Lower leg skin (tissue), 4 donors: ENCODE measurements around the gene HBB. TPM values are rescaled to one million over a fixed set of nuclear protein-coding genes. Genes with fewer than 3 reads are reported as not detected.

Experiments used
- DNase-seq, 2 donors: peaks; one replicate each; pipeline ENCODE4 v3.0.0-alpha.2; 2019; ENCODE audit warnings: low spot score in 2 of 2
- H3K4me3 ChIP-seq: fragments of 200-600 bp; sonication (generic); 2 replicates; pipeline ENCODE4 v1.5.1; 2017; ENCODE audit warnings: mild to moderate bottlenecking, low read depth; ENCODE audit not compliant: poor library complexity, severe bottlenecking
- CTCF ChIP-seq, 3 donors: fragments of 450-650 bp; IDR thresholded peaks; one replicate each; pipeline ENCODE4 v1.5.1; 2016; ENCODE audit warnings: antibody characterized with exemption in 3 of 3, mild to moderate bottlenecking in 3 of 3, moderate library complexity in 2 of 3
- POLR2A ChIP-seq, 2 donors: fragments of 450-650 bp; IDR thresholded peaks; one replicate each; pipeline ENCODE4 v1.6.1; 2016 to 2017; ENCODE audit warnings: antibody characterized with exemption in 2 of 2, mild to moderate bottlenecking in 1 of 2, moderate library complexity in 1 of 2
- WGBS, 2 donors: methylation state at CpG; one replicate each; pipeline ENCODE4 v1.1.5; 2018; 5-methylcytosine and 5-hydroxymethylcytosine counted together
- intact Hi-C: fragments of 100-400 bp; cut with DNase I; formaldehyde crosslinking; loops from one replicate; pipeline ENCODE4 v1.15.0; 2023; ENCODE audit warnings: low total_unique reads
- total RNA-seq, 4 donors: library from RNA; depleted of rRNA; stranded (reverse); fragments of >200 nt; gene quantifications; one replicate each; pipeline ENCODE4 v1.1.0, GENCODE V29; 2016

The HBB gene
- total RNA-seq, 4 donors from 2014 or later = 0.56 to 65.8 (median 13.1) TPM

- no peak for DNase-seq
- intact Hi-C loops = no loop called here
- no peak overlapping the region for H3K4me3 ChIP-seq
- WGBS, 2 donors = 49 to 65% methylated on average over 3 of the region's 3 CpGs
- TF ChIP-seq CTCF (IDR thresholded peaks at IDR 0.05) = no peak
- TF ChIP-seq POLR2A (IDR thresholded peaks at IDR 0.05) = no peak
Observed at GRCh38 chr11:5196731-5197130, 30.1 kb downstream of the HBB start.

GRCh38 chr11:5196067-5196466, 30.8 kb downstream of the HBB start:
- intact Hi-C loops = no loop called here
- WGBS, 2 donors = 76 to 80% methylated on average over 5 of the region's 5 CpGs

GRCh38 chr11:5192738-5193137, 34.1 kb downstream of the HBB start:
- no peak overlapping the region for H3K4me3 ChIP-seq
- intact Hi-C loops = no loop called here
- TF ChIP-seq CTCF (IDR thresholded peaks at IDR 0.05) = no peak
- TF ChIP-seq POLR2A (IDR thresholded peaks at IDR 0.05) = no peak
- WGBS, 2 donors = 0 to 21% methylated on average over 1 of the region's 1 CpG
- no peak for DNase-seq

More at GRCh38 chr11:5196067-5196466, 30.8 kb downstream of the HBB start:
- H3K4me3 ChIP-seq = no peak overlapping the region
- TF ChIP-seq CTCF (IDR thresholded peaks at IDR 0.05) (no peak), POLR2A (IDR thresholded peaks at IDR 0.05) (no peak)
- no peak for DNase-seq

- no peak for DNase-seq
- H3K4me3 ChIP-seq = no peak overlapping the region
- TF ChIP-seq CTCF (IDR thresholded peaks at IDR 0.05) = no peak
- TF ChIP-seq POLR2A (IDR thresholded peaks at IDR 0.05) = no peak
- intact Hi-C loops = no loop called here
- WGBS, 2 donors = 67 to 89% methylated on average over 2 of the region's 2 CpGs
Observed at GRCh38 chr11:5188201-5188600, 38.7 kb downstream of the HBB start.

- 77 to 78% methylated on average over 10 of the region's 10 CpGs for WGBS, 2 donors
- H3K4me3 ChIP-seq = no peak overlapping the region
- intact Hi-C loops = no loop called here
- no peak for DNase-seq
- TF ChIP-seq CTCF (IDR thresholded peaks at IDR 0.05) (no peak), POLR2A (IDR thresholded peaks at IDR 0.05) (no peak)
Observed at GRCh38 chr11:5178046-5178837, 48.6 kb downstream of the HBB start.

Other genes starting within 250 kb of the HBB start
- not detected for gene OR51L1, start 232.2 kb downstream of the HBB start, total RNA-seq
- not detected for gene OR52J3, start 180.5 kb downstream of the HBB start, total RNA-seq
- gene OR52E2, start 167.4 kb downstream of the HBB start, total RNA-seq = 1 to 10 TPM in 1 of 4 donors, not detected in 3; 2.7 TPM
- not detected for gene OR52E1, start 157.5 kb downstream of the HBB start, total RNA-seq
- gene OR52A5, start 88.7 kb downstream of the HBB start, total RNA-seq = not detected
- not detected for gene OR52A1, start 72.3 kb downstream of the HBB start, total RNA-seq
- not detected for gene OR51V1, start 26.4 kb downstream of the HBB start, total RNA-seq
- gene HBD, start 7.4 kb upstream of the HBB start, total RNA-seq = not detected
- not detected for gene HBG1, start 22.8 kb upstream of the HBB start, total RNA-seq
- not detected for gene HBG2, start 27.7 kb upstream of the HBB start, total RNA-seq
- gene HBE1, start 42.9 kb upstream of the HBB start, total RNA-seq = not detected
- not detected for gene OR51B4, start 74.9 kb upstream of the HBB start, total RNA-seq
- gene OR51B2, start 97.2 kb upstream of the HBB start, total RNA-seq = not detected
- not detected for gene OR51B5, start 116.5 kb upstream of the HBB start, total RNA-seq
- gene OR51B6, start 124.4 kb upstream of the HBB start, total RNA-seq = not detected
- not detected for gene OR51M1, start 156.7 kb upstream of the HBB start, total RNA-seq
- gene OR51Q1, start 195.0 kb upstream of the HBB start, total RNA-seq = not detected
- gene OR51I1, start 214.4 kb upstream of the HBB start, total RNA-seq = not detected
- gene OR51I2, start 222.3 kb upstream of the HBB start, total RNA-seq = not detected